Fibroblast of skin of back (primary cell): Measurements from ENCODE around the gene FGD5.

Source experiments
- DNase-seq: peaks from one replicate; pipeline ENCODE4 v3.0.0-alpha.2; 2013

The FGD5 gene

DNA sequence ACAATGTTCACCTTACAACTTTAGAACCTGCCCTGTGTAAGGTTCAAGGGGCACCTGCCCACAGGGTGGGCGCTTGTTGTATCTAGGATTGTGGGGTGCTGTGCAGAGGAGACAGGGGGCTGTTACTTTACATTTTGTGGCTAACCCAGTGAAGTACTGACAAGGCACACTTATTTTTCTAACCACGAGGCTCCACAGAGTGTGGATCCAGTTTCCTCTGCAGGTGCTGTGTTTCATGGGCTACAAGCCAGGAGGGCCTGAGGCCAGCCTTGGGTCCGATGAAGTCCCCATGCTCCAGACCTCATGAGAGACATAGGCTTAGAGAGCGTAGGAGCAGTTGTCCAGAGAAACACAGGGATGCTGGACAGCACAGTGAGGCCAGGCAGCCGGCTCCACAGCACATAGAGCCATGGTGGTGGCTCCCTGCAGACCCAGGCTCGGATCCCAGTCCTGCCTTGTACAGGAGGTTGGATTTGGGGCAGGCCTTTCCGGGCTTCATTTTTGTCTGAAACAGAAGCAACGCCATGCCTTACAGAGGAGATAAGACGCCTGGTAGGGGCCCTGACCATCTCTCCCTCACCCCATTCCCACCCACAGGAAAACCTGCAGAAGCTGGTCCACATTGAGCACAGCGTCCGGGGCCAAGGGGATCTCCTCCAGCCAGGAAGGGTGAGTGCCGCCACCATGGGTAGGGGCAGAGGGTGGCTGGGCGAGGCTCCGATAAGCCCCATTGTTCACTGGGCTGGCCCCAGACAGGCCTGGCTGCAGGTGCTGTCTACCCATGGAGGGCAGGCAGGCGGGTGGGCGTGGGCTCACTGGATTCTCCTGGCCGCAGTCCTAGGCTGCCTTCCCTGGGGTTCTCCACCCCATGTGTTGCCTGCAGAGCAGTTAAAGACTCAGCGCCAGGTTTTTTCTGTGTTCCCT lies 88.5 kb downstream of the FGD5 start:
- no peak for DNase-seq

DNA sequence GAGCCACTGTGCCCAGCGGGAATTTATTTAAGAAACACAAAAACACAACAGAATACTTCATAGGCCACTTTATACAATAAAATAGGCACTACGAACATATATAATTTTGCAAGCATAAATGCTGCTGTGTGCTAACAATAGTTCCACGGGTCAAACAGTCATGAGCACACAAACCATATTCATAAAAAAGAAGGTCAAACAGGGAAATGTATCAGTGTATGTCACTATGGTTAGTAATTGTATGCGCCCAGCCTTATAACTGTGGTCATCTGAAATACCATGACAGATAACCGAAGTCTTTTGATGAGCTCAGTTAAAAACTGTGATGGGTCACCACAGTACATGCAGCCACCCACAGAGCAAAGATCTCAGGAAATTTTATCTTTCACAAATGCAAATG lies 90.5 kb downstream of the FGD5 start:
- no peak for DNase-seq

DNA sequence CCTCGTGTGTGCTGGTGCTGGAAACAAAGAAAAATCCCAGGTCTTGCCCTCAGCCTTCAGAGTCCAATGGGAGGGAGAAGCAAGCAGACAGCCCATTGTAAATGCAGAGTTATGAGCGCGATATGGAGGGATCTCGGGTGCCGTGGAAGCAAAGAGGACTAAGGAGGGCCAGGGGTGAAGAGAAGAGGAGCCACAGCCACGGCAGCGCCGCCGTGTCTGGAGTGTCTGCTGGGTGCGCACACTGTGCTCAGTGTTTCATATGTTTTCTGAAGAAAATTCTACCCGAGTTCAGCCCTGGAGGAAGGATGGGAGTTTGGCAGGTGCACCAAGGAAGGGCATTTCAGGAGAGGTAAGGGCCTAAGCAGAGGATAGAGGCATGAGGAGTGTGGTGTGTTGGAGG lies 92.9 kb downstream of the FGD5 start:
- DNase-seq = no peak

DNA sequence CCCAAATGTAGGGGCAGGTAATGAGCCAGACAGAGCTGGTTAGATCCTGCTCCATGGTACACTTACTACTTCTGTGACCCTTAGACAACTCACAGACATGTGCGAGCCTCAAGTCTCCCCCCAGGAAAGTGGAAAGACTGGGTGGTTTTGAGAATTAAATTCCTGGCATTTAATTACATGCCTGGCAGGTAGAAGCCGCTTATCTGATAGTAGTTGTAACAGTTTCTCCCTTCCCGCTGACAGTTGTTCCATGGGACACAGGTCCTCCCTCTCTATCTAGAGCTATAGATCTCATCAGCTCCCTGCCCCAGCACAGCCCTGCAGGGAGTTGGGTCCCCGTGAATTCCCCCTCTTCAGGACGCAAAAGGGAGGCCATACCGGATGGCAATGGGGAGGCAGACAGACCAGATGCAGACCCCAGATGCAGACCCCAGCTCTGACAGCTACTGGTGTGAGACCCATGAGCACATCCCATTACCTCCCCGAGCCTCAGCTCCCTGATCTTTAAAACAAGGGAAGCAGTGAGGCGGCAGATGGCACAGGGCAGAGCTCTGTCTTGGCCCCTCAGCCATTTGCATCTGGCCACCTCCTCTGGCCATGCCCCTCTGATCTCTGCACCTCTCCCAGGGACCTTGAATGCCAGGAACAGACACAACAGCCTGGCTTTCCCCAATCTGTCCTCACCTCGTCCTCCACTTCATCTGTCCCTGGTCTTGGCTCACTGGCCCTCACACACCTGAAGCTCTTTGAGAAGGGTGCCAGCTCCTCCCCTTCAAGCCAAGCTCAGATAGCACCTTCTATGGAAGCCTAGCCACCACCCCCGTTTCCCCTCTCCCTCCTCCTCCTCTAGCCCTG lies 94.5 kb downstream of the FGD5 start:
- no peak for DNase-seq

DNA sequence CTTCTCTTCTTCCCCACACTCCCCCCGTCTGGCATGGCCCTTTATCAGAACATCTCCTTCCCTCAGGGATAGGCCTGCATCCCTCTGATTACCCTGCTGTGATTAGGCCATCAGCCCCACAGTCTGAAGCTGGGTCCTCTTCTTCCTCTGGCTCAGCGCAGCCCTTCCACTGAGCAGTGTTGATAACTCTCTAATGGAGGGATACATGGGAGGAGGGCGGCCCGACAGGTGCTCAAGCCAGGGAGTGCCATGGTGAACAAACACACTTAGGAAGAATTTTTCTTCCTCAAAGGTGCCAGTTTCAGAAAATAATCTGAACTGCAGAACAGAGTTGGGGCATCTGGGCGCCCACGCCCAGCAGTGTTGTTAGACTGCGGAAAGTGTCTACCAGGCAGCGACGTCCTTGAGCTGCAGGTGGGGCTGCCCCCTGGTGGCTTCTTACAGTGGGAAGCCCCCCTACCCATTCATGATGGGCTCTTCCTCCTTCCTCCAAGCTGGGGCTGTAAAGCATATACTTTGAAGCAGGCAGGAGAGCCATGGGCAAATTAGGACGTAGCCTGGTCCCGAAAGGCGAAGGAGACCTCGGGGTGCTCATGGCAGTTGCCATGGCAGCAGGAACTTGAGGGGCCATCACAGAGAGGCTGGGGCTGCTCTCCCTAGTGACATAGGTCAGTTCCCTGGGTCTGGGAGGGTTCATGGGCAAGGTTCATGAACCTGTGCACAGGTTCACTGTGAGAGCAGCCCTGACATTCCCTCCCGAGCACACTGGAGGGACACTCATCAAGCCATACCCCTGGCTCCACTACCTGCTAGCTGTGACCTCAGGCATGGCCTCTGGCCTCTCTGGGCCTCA lies 95.4 kb downstream of the FGD5 start:
- DNase-seq = no peak

DNA sequence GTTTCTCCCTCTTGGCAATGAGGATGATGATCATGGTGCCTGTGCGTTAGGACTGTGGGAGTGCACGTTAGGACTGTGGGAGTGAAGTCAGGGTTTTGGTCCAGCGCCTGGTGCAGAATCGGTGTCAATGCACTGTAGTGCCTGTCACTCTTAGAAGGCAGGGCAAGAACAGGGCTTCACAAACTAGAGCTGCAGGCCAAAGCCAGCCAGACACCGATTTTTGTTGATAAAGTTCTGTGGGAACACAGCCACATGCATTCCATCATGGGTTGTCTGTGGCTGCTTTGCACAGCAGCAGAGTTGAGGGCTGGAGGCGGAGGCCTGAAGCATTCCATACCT lies 96.0 kb downstream of the FGD5 start:
- no peak for DNase-seq

DNA sequence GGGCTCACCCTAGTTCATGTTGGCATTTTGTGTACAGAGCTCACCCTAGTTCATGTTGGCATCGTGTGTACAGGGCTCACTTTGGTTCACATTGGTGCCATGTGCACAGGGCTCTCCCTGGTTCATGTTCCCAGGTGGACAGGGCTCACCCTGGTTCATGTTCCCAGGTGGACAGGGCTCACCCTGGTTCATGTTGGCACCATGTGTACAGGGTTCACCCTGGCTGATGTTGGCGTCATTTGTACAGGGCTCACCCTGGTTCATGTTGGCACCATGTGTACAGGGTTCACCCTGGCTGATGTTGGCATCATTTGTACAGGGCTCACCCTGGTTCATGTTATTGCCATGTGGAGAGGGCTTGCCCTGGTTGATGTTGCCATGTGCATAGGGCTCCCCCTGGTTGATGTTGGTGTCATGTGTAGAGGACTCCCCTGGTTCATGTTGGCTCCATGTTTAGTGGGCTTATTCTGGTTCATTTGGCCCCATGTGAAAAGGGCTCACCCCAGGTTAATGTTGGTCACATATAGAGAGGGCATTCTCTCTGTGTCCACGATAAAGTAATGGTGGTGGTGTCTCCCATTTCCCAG lies 97.0 kb downstream of the FGD5 start:
- DNase-seq = no peak

DNA sequence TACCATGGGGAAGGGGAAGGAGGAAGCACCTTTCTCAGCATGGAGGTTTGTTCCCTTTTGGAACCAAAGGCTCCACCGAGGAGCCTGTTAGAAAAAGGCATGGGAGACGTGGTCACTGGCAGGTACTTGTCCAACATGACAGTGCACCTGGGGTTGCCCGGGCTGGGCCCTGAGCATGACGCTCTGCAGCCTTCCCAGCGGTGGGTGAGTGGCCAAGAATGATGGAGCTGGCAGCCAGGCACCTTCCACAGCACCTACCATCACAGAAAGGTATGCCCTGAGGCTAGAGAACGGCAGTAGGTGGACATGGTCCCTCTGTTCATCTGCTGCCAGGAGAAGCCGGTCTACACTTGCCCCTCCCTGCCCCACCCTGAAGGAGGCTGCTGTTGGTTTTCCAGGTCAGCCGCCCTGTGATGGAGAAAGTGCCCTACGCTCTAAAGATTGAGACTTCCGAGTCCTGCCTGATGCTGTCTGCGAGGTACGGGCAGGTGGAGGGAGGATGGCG lies 99.6 kb downstream of the FGD5 start:
- no peak for DNase-seq

DNA sequence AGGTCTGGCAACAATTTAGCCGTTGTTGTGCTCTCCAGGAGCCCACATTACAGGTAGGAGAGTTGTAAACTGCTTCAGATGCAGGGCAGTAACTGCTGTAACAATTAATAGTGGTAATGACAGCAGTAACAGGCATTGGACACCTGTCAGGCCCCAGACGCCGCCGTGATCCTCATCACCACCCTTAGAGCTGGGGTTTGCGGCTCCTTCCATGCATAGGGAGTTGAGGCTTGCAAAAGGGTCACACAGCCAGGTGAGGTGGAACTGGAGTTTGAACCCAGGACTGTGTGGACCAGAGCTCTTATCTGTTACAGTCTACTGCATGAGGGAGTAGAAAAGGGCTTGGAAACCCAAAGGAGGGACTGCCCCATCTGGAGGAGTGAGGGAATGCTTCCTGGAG lies 101.8 kb downstream of the FGD5 start:
- DNase-seq = no peak

DNA sequence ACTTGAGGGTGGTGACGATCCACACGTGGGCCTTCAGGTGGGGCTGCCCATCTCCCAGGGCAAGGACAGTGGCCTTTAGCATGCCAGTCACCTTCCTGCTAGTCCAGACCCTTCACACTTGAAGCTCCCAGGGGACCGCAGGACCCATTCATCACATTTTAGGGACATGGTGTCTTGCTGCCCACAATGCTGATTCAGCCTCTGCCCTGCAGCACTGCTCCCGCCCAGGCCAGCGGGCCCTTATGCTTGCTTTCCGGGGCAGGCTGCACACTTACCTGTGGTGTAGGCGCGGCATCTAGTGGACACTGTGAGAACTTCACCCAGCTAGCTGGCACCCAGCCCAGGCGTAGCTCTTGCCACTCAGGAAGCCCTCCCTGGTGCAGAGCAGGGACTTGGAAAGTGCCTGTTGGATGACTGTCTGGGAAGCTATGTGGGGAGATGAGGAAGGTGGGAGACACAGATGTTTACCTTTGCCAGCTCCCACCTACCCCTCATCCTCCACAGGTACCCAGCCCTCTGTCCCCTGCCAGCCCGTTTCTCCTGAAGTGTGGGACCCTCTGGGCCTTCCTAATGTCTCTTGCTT lies 102.4 kb downstream of the FGD5 start:
- DNase-seq = peak; percentile 81

DNA sequence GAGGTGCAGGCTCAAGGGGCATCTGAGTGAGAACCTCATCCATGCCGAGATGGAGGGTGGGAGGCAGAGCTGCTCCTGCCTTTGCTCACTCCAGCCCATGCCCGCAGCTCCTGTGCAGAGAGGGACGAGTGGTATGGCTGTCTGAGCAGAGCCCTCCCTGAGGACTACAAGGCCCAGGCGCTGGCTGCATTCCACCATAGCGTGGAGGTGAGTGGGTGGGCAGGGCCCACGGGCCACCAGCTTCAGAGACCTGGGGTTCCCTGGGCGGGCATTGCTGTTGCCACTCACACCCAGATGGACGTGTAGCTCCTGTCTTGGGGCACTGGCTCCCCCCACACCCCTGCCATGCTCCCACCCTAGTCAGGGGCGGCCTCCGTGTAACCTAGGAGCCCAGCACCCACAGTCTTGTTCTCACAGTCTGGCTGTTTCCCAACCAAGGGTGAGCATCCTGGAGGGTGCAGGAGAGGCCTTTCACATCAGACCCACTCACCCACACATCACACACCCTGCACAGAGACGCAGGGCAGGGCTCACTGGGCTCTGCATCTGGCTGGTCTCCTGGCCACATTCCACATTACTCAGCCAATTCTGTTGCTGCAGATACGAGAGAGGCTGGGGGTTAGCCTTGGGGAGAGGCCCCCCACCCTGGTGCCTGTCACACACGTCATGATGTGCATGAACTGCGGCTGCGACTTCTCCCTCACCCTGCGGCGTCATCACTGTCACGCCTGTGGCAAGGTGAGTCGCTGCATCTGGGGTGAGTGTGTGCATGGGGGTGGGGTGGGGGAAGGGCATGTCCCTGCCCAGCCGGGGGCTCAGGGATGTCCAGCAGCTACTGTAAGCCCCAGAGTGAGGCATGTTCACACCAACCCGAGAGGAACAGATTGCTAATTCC lies 103.3 kb downstream of the FGD5 start:
- no peak for DNase-seq

DNA sequence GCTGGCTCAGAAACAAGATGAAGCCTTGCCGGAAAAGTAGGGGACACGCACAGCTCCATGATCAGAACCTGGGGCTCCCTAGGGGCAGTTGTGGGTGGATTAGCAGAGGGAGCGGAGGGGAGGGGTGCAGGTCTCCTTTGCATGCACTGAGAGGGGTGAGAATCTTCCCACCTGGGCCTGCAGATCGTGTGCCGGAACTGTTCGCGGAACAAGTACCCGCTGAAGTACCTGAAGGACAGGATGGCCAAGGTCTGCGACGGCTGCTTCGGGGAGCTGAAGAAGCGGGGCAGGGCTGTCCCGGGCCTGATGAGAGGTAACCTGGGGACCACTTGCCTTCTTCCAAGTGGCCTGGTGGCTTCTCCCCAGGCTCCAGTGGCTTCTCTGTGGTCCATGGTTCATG lies 104.1 kb downstream of the FGD5 start:
- no peak for DNase-seq

DNA sequence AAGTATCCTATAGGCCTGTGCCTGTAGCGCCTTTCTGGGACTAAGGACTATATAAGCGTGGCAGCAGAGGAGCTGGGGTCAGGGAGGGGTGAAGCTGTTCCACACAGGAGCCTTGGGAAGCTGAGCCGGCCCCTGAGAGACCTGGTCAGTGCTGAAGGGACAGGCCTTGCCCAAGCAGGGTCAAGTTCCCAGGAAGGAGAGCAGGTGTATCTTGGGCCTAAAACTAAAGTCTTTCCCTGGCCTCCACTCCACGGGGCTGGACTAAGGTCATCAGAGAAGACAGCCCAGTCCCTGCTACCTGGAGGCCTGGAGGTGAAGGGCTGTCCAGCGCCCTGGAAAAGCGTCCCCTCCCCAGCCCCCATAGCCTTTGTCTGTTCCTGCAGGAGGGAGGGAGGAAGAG lies 104.7 kb downstream of the FGD5 start:
- DNase-seq = no peak

DNA sequence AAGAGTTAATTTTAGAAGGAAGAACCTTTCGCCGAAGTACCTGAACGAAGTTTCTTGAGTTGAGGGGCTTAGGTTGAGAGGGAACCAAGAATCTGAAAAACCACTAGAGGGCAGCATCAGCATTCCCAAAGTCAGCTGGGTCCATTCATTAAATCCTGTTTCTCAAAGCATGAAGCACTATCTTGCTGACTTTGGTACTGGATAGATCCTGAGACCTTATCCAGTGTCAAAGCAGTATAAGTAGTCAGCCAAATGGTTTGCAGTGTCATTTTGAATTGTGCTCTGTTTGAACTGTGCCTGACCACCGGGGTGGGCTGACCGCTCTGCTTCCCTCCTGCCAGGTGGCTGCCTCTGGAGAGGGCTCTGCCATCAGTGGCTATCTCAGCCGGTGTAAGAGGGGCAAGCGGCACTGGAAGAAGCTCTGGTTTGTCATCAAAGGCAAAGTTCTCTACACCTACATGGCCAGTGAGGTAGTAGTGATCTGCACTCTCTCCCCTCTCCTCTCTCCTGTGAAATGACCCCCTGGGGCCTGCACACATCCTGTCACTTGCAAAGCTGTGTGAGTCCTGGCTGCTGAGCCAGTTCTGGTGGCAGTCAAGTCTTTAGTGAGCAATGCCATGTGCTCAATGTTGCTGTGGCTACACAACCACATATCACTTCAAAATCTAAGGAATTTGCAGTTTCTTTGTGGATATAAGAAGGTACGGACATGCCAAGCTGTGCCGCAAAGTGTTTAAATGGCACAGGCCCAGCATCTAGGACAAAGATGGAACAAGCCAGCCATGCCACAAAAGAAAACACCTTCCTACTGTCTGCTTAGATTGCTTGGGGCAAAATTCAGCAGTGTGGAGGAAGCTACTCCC lies 107.2 kb downstream of the FGD5 start:
- DNase-seq = peak; percentile 58

DNA sequence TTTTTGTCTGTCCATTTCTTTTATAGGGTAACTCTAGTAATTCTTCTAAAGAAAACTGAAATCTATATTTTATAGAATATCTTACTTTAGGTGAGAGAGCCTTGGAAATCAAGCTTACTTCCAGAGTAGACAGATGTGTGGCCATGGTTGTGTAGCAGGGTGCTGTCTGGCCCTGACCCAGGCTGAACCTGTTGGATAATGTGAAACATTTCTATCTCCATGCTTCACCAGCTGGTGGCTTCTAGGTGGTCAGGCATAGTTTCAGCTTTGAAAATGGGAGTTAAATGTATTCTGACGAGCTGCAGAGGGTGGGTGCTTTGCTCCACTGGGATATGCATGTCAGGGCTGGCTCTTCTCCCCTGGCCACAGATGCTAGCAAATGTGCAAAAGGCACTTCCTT lies 107.8 kb downstream of the FGD5 start:
- DNase-seq = no peak

DNA sequence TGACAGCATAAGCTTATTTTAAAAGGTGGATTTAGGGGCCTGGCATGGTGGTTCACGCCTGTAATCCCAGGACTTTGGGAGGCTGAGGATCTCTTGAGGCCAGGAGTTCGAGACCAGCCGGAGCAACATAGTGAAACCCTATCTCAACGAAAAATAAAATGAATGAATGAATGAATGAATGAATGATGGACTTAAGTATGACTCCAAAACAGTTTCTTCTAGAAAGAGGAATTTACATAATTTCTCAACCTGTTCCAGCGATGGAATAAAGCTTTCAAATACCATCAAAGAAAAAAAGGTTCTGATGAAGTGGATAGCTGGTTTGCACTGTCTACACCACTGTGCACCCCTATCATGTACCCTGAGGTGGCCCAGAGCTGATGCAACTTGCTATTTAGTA lies 108.5 kb downstream of the FGD5 start:
- DNase-seq = no peak

DNA sequence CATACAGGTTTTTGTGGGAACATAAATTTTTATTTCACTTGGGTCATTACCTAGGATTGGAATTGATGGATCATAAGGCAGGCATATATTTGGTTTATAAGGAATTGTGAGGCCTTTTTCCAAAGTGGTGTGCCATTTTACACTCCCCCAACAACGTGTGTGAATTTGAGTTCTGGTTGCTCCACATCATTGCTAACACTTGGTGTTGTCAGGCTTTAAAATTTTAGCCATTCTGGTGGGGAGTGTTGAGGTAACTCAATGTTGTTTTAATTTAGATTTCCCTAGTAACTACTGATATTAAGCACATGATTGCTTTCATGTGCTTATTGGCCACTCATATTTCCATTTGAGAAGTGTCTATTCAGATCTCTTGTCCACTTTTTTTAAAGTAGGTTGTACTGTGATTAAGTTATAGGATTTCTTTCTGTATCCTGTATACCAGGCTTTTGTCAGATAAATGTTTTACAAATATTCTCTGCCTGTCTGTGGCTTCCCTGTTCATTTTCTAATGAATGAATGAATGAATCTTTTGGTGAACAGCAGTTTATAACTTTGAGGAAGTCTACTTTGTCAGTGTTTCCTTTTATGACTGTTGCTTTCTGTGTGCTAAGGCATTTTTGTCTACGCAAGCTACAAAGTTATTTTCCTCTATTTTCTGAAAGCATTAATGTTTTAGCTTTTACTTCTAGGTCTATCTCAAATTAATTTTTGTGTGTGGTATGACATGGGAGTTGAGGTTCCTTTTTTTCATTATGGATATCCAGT lies 110.7 kb downstream of the FGD5 start:
- DNase-seq = no peak

DNA sequence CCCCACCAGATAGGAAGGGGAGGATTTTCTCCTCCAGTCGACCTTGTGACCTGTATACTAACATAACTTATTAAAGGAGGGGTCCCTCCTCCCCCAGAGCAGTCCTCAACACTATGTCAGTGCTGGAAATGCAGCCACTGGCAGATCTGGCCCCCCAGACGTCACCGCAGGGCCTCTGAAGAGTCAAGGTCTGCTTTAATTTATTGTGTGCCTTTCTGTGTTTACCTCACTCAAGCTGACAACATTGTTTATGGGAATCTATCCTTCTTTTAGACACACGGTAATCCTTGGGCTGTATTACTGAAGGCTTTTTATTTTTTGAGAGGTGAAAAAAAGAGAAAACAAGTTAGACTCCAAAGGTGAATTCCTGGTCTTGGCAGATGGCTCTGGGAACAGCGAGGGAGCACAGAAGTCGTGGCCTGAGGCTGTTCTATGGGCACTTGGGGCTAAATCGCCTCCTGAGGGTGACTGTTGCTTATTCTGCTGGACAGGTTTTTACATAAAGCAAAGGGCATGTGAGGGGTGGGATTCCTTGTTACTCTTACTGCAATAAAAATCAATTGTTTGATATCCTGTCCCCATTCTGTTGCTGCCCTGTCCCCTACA lies 115.2 kb downstream of the FGD5 start:
- no peak for DNase-seq
